MM.1S (cell line): ENCODE measurements around the gene KCNJ1.

Source experiments
- CTCF ChIP-seq: fragments of 300-600 bp; sonication (generic); IDR thresholded peaks from 2 replicates; pipeline ENCODE4 v1.5.1; 2016; ENCODE audit warnings: antibody characterized with exemption, low read length, mixed read lengths
- EZH2 ChIP-seq: fragments of 300-600 bp; sonication (generic); optimal IDR thresholded peaks from 2 replicates; pipeline ENCODE3; 2017; ENCODE audit warnings: low read depth, mild to moderate bottlenecking, antibody characterized with exemption, low read length, mixed read lengths

GRCh38 chr11:128898580-128899344, 31.7 kb upstream of the KCNJ1 start:
- TF ChIP-seq CTCF (no peak), EZH2 (no peak)
